IPS DF 6.9 (cell line): ENCODE measurements around the gene PRKN.

Source experiments
- DNase-seq: peaks from one replicate; pipeline ENCODE4 v3.0.0-alpha.2; 2013; ENCODE audit warnings: low read depth, low spot score
- H3K27ac ChIP-seq: one replicate; pipeline ENCODE4 v1.5.1; 2013; ENCODE audit warnings: low read length, control low read depth
- H3K27me3 ChIP-seq: 2 replicates; pipeline ENCODE4 v1.6.1; 2013; ENCODE audit warnings: mild to moderate bottlenecking, low read length; ENCODE audit not compliant: control insufficient read depth, insufficient read depth
- H3K36me3 ChIP-seq: 2 replicates; pipeline ENCODE4 v1.6.1; 2013; ENCODE audit warnings: low read length; ENCODE audit not compliant: control insufficient read depth, insufficient read depth
- H3K4me1 ChIP-seq: 2 replicates; pipeline ENCODE4 v1.6.1; 2013; ENCODE audit warnings: low read length; ENCODE audit not compliant: control insufficient read depth, insufficient read depth
- H3K4me3 ChIP-seq: 2 replicates; pipeline ENCODE4 v1.5.1; 2013; ENCODE audit warnings: mild to moderate bottlenecking, low read length
- H3K9me3 ChIP-seq: 2 replicates; pipeline ENCODE4 v1.6.1; 2013; ENCODE audit warnings: low read length, inconsistent platforms; ENCODE audit not compliant: control insufficient read depth, insufficient read depth
- WGBS: extraction: QIAGEN DNeasy Blood & Tissue Kit; methylation state at CpG from one replicate; pipeline ENCODE4 v1.1.7; 2013; ENCODE audit warnings: mixed read lengths, missing lambda C conversion rate; ENCODE audit not compliant: insufficient read length, insufficient coverage; 5-methylcytosine and 5-hydroxymethylcytosine counted together

The PRKN gene

DNA sequence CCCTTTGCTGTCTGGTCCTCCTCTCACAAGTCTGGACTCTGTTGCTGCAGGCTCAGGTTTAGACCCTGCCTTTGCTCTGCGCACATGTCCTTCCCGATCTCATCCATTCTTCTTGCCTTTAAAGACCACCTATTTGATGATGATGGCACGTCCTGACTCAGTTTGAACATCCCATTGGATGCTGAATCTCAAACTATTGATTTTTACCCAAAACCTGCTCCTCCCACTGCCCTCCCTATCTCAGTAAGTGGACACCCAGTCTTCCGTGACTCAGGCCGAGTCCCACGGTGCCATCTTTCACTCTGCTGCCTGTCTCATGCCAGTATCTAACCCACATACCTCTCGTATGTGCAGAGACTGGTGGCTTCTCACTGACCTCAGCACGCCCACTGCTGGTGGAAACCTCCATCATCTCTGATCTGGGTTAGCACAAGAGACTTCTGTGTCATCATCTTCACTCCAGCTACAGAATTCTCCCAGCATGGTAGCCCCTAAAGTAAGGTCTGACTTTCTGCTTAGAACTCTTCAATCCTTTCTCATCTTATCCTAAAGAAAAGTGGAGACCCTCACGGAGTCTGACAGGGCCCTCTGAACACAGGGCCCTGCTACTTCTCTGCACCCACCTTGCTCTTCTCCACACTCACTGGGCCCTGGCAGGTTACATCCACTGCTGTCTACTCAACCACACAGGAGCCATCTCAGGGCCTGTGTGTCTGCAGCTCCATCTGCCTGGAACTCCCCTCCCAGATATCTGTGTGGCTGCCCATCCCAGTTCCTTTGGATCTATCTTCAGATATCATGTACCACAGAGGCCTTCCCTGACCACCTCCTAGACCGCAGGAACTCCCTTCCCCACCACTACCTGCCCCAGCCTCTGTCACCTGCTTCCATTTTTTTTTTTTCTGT is 1066.6 kb downstream of the PRKN start:
- H3K36me3 ChIP-seq, result no peaks in the 10 kb centered on the region
- no peak overlapping the region for H3K4me3 ChIP-seq
- no peaks in the 10 kb centered on the region for H3K27me3 ChIP-seq
- no peaks in the 10 kb centered on the region for H3K4me1 ChIP-seq
- H3K27ac ChIP-seq, result no peak overlapping the region
- DNase-seq, result no peak
- H3K9me3 ChIP-seq, result no peaks in the 10 kb centered on the region
- WGBS, result no CpG with 5 or more reads among the region's 10 CpGs

GRCh38 chr6:161658211-161658610 is 1069.4 kb downstream of the PRKN start:
- Histone ChIP-seq H3K4me3 (no peak overlapping the region), H3K36me3 (no peaks in the 10 kb centered on the region), H3K4me1 (no peaks in the 10 kb centered on the region), H3K9me3 (no peaks in the 10 kb centered on the region), H3K27me3 (no peaks in the 10 kb centered on the region), H3K27ac (no peak overlapping the region)
- DNase-seq, result no peak
- WGBS, result no CpG with 5 or more reads among the region's 4 CpGs

GRCh38 chr6:161654209-161654608 is 1073.4 kb downstream of the PRKN start:
- no peaks in the 10 kb centered on the region for H3K4me1 ChIP-seq
- no peaks in the 10 kb centered on the region for H3K27me3 ChIP-seq
- no peaks in the 10 kb centered on the region for H3K36me3 ChIP-seq
- no peaks in the 10 kb centered on the region for H3K9me3 ChIP-seq
- WGBS, result no CpG with 5 or more reads among the region's 6 CpGs
- DNase-seq, result no peak
- H3K27ac ChIP-seq, result no peak overlapping the region
- H3K4me3 ChIP-seq, result no peak overlapping the region

DNA sequence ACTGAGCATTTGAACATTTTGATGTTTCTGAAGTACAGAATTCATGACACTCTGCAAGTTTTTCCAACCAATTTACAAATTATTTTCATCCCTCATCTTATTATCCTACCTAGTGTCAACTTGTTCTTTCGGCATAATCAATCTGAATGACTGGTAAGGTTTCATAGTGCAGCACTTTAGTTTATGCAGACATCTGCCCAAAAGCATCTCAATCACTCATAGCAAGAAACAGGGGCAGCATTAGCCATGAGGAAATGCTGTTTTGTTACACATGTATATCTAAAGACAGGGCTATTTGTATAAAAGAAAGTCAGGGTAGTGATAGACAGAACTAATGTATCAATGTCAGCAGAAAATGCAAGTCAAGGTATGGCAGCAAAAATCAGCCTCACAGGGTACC is 1075.6 kb downstream of the PRKN start:
- H3K4me3 ChIP-seq, result no peak overlapping the region
- no peaks in the 10 kb centered on the region for H3K9me3 ChIP-seq
- H3K4me1 ChIP-seq, result no peaks in the 10 kb centered on the region
- no peak for DNase-seq
- WGBS, result no CpG with 5 or more reads among the region's 1 CpG
- no peak overlapping the region for H3K27ac ChIP-seq
- no peaks in the 10 kb centered on the region for H3K27me3 ChIP-seq
- no peaks in the 10 kb centered on the region for H3K36me3 ChIP-seq

DNA sequence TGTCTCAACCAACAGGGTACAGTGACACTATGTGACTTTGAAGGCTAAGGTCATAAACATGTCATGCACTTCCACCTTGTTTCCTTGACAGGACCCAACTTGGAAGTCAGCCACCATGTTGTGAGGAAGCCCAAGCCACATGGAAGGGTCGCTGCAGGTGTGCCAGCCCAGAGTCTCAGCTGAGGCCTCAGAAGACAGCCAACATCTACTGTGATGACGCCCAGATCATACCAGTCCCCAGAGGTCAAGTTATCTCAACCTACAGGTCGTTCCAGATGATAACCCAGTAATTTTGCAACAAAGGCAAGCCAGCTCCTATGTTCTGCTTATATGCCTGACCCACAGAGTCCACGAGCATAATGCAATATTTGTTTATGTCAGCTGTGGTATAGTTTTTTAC is 1077.7 kb downstream of the PRKN start:
- Histone ChIP-seq H3K4me3 (no peak overlapping the region), H3K4me1 (no peaks in the 10 kb centered on the region), H3K36me3 (no peaks in the 10 kb centered on the region), H3K9me3 (no peaks in the 10 kb centered on the region), H3K27me3 (no peaks in the 10 kb centered on the region), H3K27ac (no peak overlapping the region)
- no peak for DNase-seq
- WGBS, result no CpG with 5 or more reads among the region's 4 CpGs

DNA sequence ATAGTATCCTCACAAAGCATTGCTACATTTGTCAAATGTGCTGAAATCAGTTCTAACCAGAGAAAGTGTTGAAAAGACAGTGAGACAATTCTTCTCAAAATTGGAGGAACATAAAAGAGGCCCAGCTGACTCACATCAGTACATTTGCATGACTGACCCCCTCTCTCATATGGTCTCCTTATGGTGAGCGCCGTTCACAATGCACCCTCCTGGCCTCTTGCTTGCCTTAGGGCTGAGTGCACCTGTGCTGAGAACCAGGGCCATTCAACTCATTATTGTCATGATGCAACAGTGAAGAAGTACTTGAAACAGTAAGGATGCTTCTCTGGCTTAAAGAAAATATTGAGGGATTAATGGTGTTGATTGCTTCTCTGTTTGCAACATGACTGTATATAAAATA is 1078.5 kb downstream of the PRKN start:
- H3K27me3 ChIP-seq, result no peaks in the 10 kb centered on the region
- no peaks in the 10 kb centered on the region for H3K36me3 ChIP-seq
- DNase-seq, result no peak
- WGBS, result no CpG with 5 or more reads among the region's 2 CpGs
- no peaks in the 10 kb centered on the region for H3K4me1 ChIP-seq
- H3K9me3 ChIP-seq, result no peaks in the 10 kb centered on the region
- H3K27ac ChIP-seq, result no peak overlapping the region
- no peak overlapping the region for H3K4me3 ChIP-seq

DNA sequence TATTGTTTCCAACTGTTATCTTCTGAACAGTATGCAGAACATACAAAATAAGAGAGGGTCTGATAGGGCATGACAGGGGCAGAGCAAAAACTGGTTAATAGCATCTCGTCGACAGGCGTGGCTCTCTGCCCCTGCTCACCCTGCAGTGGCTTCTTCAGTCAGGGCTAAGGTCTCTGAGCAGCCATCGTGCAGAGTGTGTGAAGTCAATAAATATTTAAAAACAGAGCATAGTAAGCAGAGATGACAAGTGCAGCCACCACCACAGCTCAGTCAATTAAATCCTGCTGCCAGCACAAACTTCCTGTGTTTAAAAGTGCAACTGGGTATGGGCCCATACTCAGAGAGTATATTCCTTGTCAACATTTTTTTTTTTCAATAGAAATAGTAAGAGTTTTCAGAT is 1080.3 kb downstream of the PRKN start:
- no peak overlapping the region for H3K4me3 ChIP-seq
- no peak overlapping the region for H3K27ac ChIP-seq
- no peaks in the 10 kb centered on the region for H3K9me3 ChIP-seq
- H3K36me3 ChIP-seq, result no peaks in the 10 kb centered on the region
- WGBS, result no CpG with 5 or more reads among the region's 4 CpGs
- no peaks in the 10 kb centered on the region for H3K27me3 ChIP-seq
- H3K4me1 ChIP-seq, result no peaks in the 10 kb centered on the region
- DNase-seq, result no peak

DNA sequence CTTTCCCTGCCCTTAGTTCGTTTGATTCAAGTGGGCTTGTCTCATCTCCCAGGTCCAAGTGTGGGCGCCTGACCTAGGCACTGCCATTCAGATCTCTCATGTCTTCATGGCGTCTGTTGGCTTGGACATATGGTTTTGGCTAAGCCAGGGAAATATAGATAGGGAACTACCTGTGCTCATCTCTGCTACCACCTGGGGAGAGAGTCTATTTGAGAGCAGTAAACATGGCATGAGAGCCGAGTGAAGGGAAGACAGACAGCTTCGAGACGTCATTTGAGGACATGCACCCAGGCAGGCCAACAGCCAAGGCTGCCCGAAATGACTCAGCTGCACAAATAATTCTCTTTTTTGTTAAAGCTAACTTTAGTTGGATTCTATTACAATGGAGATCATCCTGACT is 1083.0 kb downstream of the PRKN start:
- Histone ChIP-seq H3K4me3 (no peak overlapping the region), H3K9me3 (no peaks in the 10 kb centered on the region), H3K36me3 (no peaks in the 10 kb centered on the region), H3K4me1 (no peaks in the 10 kb centered on the region), H3K27ac (no peak overlapping the region), H3K27me3 (no peaks in the 10 kb centered on the region)
- WGBS, result no CpG with 5 or more reads among the region's 7 CpGs
- DNase-seq, result no peak

- Histone ChIP-seq H3K27me3 (no peaks in the 10 kb centered on the region), H3K9me3 (no peaks in the 10 kb centered on the region), H3K4me1 (no peaks in the 10 kb centered on the region), H3K36me3 (no peaks in the 10 kb centered on the region), H3K4me3 (no peak overlapping the region), H3K27ac (no peak overlapping the region)
- WGBS, result no CpG with 5 or more reads among the region's 1 CpG
- DNase-seq, result no peak
Measured at GRCh38 chr6:161641175-161641574, 1086.4 kb downstream of the PRKN start.

- no peaks in the 10 kb centered on the region for H3K36me3 ChIP-seq
- no peaks in the 10 kb centered on the region for H3K9me3 ChIP-seq
- no peaks in the 10 kb centered on the region for H3K4me1 ChIP-seq
- H3K27ac ChIP-seq, result no peak overlapping the region
- H3K27me3 ChIP-seq, result no peaks in the 10 kb centered on the region
- H3K4me3 ChIP-seq, result no peak overlapping the region
- no CpG with 5 or more reads among the region's 2 CpGs for WGBS
- DNase-seq, result no peak
Measured at GRCh38 chr6:161639772-161640171, 1087.8 kb downstream of the PRKN start.

- no peak for DNase-seq
- Histone ChIP-seq H3K36me3 (no peaks in the 10 kb centered on the region), H3K27ac (no peak overlapping the region), H3K27me3 (no peaks in the 10 kb centered on the region), H3K4me3 (no peak overlapping the region), H3K4me1 (no peaks in the 10 kb centered on the region), H3K9me3 (no peaks in the 10 kb centered on the region)
- no CpG with 5 or more reads among the region's 1 CpG for WGBS
Measured at GRCh38 chr6:161637658-161638057, 1089.9 kb downstream of the PRKN start.
